Mesothelial cell of epicardium (in vitro differentiated cells): ENCODE results near the gene PTAFR. TPM values are rescaled to one million over a fixed set of nuclear protein-coding genes. Genes with fewer than 3 reads are reported as not detected.

Source experiments
- DNase-seq, 2 experiments: peaks; one replicate each; pipeline ENCODE4 v3.0.0; 2021; ENCODE audit warnings: low spot score in 2 of 2; ENCODE audit not compliant: unreplicated experiment in 2 of 2
- H3K27ac Mint-ChIP-seq: 2 replicates; pipeline ENCODE4 v1.8.0; 2021; ENCODE audit warnings: mixed read lengths
- H3K27me3 Mint-ChIP-seq: 2 replicates; pipeline ENCODE4 v1.8.0; 2021; ENCODE audit warnings: low read depth, mixed read lengths
- H3K36me3 Mint-ChIP-seq: 2 replicates; pipeline ENCODE4 v1.8.0; 2021; ENCODE audit warnings: mixed read lengths
- H3K4me1 Mint-ChIP-seq: 2 replicates; pipeline ENCODE4 v1.8.0; 2021; ENCODE audit warnings: mixed read lengths
- H3K4me3 Mint-ChIP-seq: 2 replicates; pipeline ENCODE4 v1.8.0; 2021; ENCODE audit warnings: mild to moderate bottlenecking, moderate library complexity, mixed read lengths
- H3K9me3 Mint-ChIP-seq: 2 replicates; pipeline ENCODE4 v1.8.0; 2021; ENCODE audit warnings: mixed read lengths
- CTCF ChIP-seq: fragments of 200-600 bp; sonication (generic); IDR thresholded peaks from one replicate; pipeline ENCODE4 v1.5.0; 2021; ENCODE audit warnings: antibody characterized with exemption; ENCODE audit not compliant: unreplicated experiment
- total RNA-seq: library from RNA; stranded (reverse); gene quantifications from 3 replicates; pipeline ENCODE4 v1.2.1, GENCODE V29; 2021

PTAFR gene
- total RNA-seq, 1 donor from 2014 or later = 0.18 TPM

- TF ChIP-seq CTCF = no peak
- no peak overlapping the region for H3K4me3 Mint-ChIP-seq
- no peak for DNase-seq
- no peak overlapping the region for H3K27ac Mint-ChIP-seq
- no peaks in the 10 kb centered on the region for H3K4me1 Mint-ChIP-seq
- no peaks in the 10 kb centered on the region for H3K9me3 Mint-ChIP-seq
- H3K27me3 Mint-ChIP-seq = peaks cover 19% of the 10 kb centered on the region
- no peaks in the 10 kb centered on the region for H3K36me3 Mint-ChIP-seq
These were observed 44.0 kb downstream of the PTAFR start for GRCh38 chr1:28132171-28133167.

GRCh38 chr1:28130901-28131300 is 45.6 kb downstream of the PTAFR start:
- Mint-ChIP-seq H3K9me3 (no peaks in the 10 kb centered on the region), H3K4me3 (no peak overlapping the region), H3K27me3 (peaks cover 29% of the 10 kb centered on the region), H3K27ac (no peak overlapping the region), H3K36me3 (no peaks in the 10 kb centered on the region), H3K4me1 (no peaks in the 10 kb centered on the region)
- TF ChIP-seq CTCF = no peak
- no peak for DNase-seq

- TF ChIP-seq CTCF = no peak
- Mint-ChIP-seq H3K9me3 (no peaks in the 10 kb centered on the region), H3K4me1 (no peaks in the 10 kb centered on the region), H3K27ac (no peak overlapping the region), H3K27me3 (peaks cover 29% of the 10 kb centered on the region), H3K36me3 (no peaks in the 10 kb centered on the region), H3K4me3 (no peak overlapping the region)
- no peak for DNase-seq
These were observed 47.3 kb downstream of the PTAFR start for GRCh38 chr1:28129150-28129549.

- no peak for TF ChIP-seq CTCF
- no peaks in the 10 kb centered on the region for H3K9me3 Mint-ChIP-seq
- DNase-seq = no peak
- H3K4me3 Mint-ChIP-seq = no peak overlapping the region
- peaks cover 29% of the 10 kb centered on the region for H3K27me3 Mint-ChIP-seq
- H3K4me1 Mint-ChIP-seq = peaks cover 2% of the 10 kb centered on the region
- no peaks in the 10 kb centered on the region for H3K36me3 Mint-ChIP-seq
- no peak overlapping the region for H3K27ac Mint-ChIP-seq
These were observed 48.8 kb downstream of the PTAFR start for GRCh38 chr1:28127617-28128257.

GRCh38 chr1:28126783-28127490 is 49.6 kb downstream of the PTAFR start:
- Mint-ChIP-seq H3K9me3 (no peaks in the 10 kb centered on the region), H3K4me3 (no peak overlapping the region), H3K4me1 (peaks cover 2% of the 10 kb centered on the region), H3K27me3 (peaks cover 29% of the 10 kb centered on the region), H3K27ac (no peak overlapping the region), H3K36me3 (no peaks in the 10 kb centered on the region)
- no peak for DNase-seq
- TF ChIP-seq CTCF = no peak
